ENCODE results near the gene NMT1. TPM values are rescaled to one million over a fixed set of nuclear protein-coding genes. Genes with fewer than 3 reads are reported as not detected.

NMT1 gene
- total and polyA plus RNA-seq, 2 of the 13 experiments (the other 11 are each of a cell fraction or from before 2014, with no cell fraction given), result 75.7 to 142 TPM

GRCh38 chr17:45101883-45102811 lies 41.0 kb downstream of the NMT1 start (continued):
- TF ChIP-seq ZHX2 (IDR thresholded peaks at IDR 0.05; ENCODE audit: low read depth), result no peak
- peak; percentile 63; the same call in 1 of the 2 replicates for TF ChIP-seq ZHX2 (CRISPR knock-in tag; IDR thresholded peaks at IDR 0.05; ENCODE audit: borderline replicate concordance)
- 0 out of 2 replicates have a peak, but pooled peaks have one; percentile 63 for TF ChIP-seq TP53 (CRISPR knock-in tag; conservative IDR thresholded peaks at IDR 0.05)
- TF ChIP-seq HDAC2 (CRISPR knock-in tag; IDR thresholded peaks at IDR 0.05), result peak; percentile 75
- TF ChIP-seq UBTF (CRISPR knock-in tag; IDR thresholded peaks at IDR 0.05), result peak; percentile 44
- no peak for TF ChIP-seq ESRRA (CRISPR knock-in tag; IDR thresholded peaks at IDR 0.05; ENCODE audit: low read depth)
- TF ChIP-seq PRPF4 (IDR thresholded peaks at IDR 0.05; ENCODE audit: low read depth, low read length, poor library complexity, severe bottlenecking), result no peak
- peak; percentile 84; the same call in 1 of the 2 replicates for TF ChIP-seq ZNF292 (CRISPR knock-in tag; IDR thresholded peaks at IDR 0.05; ENCODE audit: borderline replicate concordance, low read depth)
- 0 out of 2 replicates have a peak, but pooled peaks have one; percentile 28 for TF ChIP-seq MIXL1 (CRISPR knock-in tag; IDR thresholded peaks at IDR 0.05)
- TF ChIP-seq JDP2 (CRISPR knock-in tag; IDR thresholded peaks at IDR 0.05; ENCODE audit: borderline replicate concordance), result no peak
- no peak for TF ChIP-seq GTF3A (CRISPR knock-in tag; conservative IDR thresholded peaks at IDR 0.05)
- 0 out of 2 replicates have a peak, but pooled peaks have one; percentile 17 for TF ChIP-seq RFX5 (IDR thresholded peaks at IDR 0.05; ENCODE audit: low read depth, low read length)

Measured in HepG2 (cell line).